Neural progenitor cell (in vitro differentiated cells): Measurements from ENCODE around the gene UGGT1. TPM values are rescaled to one million over a fixed set of nuclear protein-coding genes. Genes with fewer than 3 reads are reported as not detected.

ENCODE experiments used
- DNase-seq: peaks from one replicate; pipeline ENCODE4 v3.0.0-alpha.2; 2016; ENCODE audit warnings: low spot score
- H2AFZ ChIP-seq: fragments of 200-600 bp; sonication (generic); replicated peaks from 2 replicates; pipeline ENCODE4 v1.6.1; 2016; ENCODE audit warnings: antibody characterized with exemption
- H3F3A ChIP-seq: fragments of 200-600 bp; sonication (generic); 2 replicates; pipeline ENCODE4 v1.6.1; 2016; ENCODE audit warnings: antibody characterized with exemption, low read depth
- H3K27ac ChIP-seq: fragments of 200-600 bp; sonication (generic); 2 replicates; pipeline ENCODE4 v1.5.1; 2016; ENCODE audit warnings: mild to moderate bottlenecking
- H3K27me3 ChIP-seq: fragments of 200-600 bp; sonication (generic); 2 replicates; pipeline ENCODE4 v1.6.1; 2016; ENCODE audit warnings: mild to moderate bottlenecking, moderate library complexity
- H3K36me3 ChIP-seq: fragments of 200-600 bp; sonication (generic); 2 replicates; pipeline ENCODE4 v1.5.1; 2016
- H3K4me1 ChIP-seq: fragments of 200-600 bp; sonication (generic); 2 replicates; pipeline ENCODE4 v1.6.1; 2016; ENCODE audit warnings: mixed run types
- H3K4me2 ChIP-seq: fragments of 200-600 bp; sonication (generic); 2 replicates; pipeline ENCODE4 v1.6.1; 2016
- H3K4me3 ChIP-seq: fragments of 200-600 bp; sonication (generic); 2 replicates; pipeline ENCODE4 v1.5.1; 2016
- H3K79me2 ChIP-seq: fragments of 200-600 bp; sonication (generic); 2 replicates; pipeline ENCODE4 v1.6.1; 2016; ENCODE audit warnings: low read depth
- H3K9ac ChIP-seq: fragments of 200-600 bp; sonication (generic); 2 replicates; pipeline ENCODE4 v1.6.1; 2016
- H3K9me3 ChIP-seq: fragments of 200-600 bp; sonication (generic); 2 replicates; pipeline ENCODE4 v1.5.1; 2016; ENCODE audit warnings: low read depth
- H4K20me1 ChIP-seq: fragments of 200-600 bp; sonication (generic); 2 replicates; pipeline ENCODE4 v1.6.1; 2016; ENCODE audit warnings: low read depth
- H3K27ac Mint-ChIP-seq: 3 replicates; pipeline ENCODE4 v1.8.0; 2021; ENCODE audit warnings: mixed read lengths
- H3K27me3 Mint-ChIP-seq: 2 replicates; pipeline ENCODE4 v1.8.0; 2022; ENCODE audit warnings: low read depth, mild to moderate bottlenecking, inconsistent platforms, moderate library complexity, mixed read lengths; ENCODE audit not compliant: insufficient read depth
- H3K36me3 Mint-ChIP-seq: 3 replicates; pipeline ENCODE4 v1.8.0; 2021; ENCODE audit warnings: mixed read lengths
- H3K4me1 Mint-ChIP-seq: 3 replicates; pipeline ENCODE4 v1.8.0; 2021; ENCODE audit warnings: mixed read lengths
- H3K4me3 Mint-ChIP-seq: 3 replicates; pipeline ENCODE4 v1.8.0; 2021; ENCODE audit warnings: mild to moderate bottlenecking, moderate library complexity, mixed read lengths
- H3K9me3 Mint-ChIP-seq: 3 replicates; pipeline ENCODE4 v1.8.0; 2020; ENCODE audit warnings: mixed read lengths
- EZH2 ChIP-seq: fragments of 200-600 bp; sonication (generic); IDR thresholded peaks from 2 replicates; pipeline ENCODE4 v1.6.1; 2017; ENCODE audit warnings: antibody characterized with exemption, mild to moderate bottlenecking, moderate library complexity
- EZH2phosphoT487 ChIP-seq: fragments of 200-600 bp; sonication (generic); IDR thresholded peaks from 2 replicates; pipeline ENCODE4 v1.6.1; 2017; ENCODE audit warnings: antibody characterized with exemption
- total RNA-seq: library from RNA; depleted of rRNA; stranded (reverse); fragments of >200 nt; gene quantifications from 2 replicates; pipeline ENCODE4 v1.2.3, GENCODE V29; 2015; ENCODE audit warnings: low replicate concordance
- TF ChIP-seq, protein P1 (sequence below): fragments of 200-600 bp; sonication (generic); IDR thresholded peaks from 2 replicates; pipeline ENCODE4 v1.5.1; 2017; ENCODE audit warnings: antibody characterized with exemption, mild to moderate bottlenecking

UGGT1 gene
- total RNA-seq, 1 donor from 2014 or later, result 56.3 TPM

DNA sequence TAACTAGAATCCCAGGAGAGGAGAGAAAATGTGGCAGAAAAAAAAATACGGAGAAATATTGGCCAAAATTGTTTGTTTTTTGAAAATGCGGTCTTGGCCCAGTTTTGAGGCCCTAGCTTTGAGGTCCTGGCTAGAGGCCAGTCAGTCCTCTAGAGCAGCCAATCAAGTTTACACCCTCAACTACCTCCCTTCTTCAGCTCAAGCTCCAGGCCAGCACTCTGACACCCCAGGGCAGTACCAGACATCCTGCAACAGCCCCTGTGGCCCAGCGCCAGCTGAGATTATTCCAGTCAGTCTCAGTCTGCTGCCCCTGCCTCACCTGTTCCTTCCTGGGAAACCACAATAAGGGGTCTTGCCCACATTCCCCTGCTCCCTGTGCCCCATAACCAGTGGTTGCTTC, 107.7 kb downstream of the UGGT1 start:
- Mint-ChIP-seq H3K4me3 (no peak overlapping the region), H3K27me3 (peaks cover 2% of the 10 kb centered on the region), H3K9me3 (no peaks in the 10 kb centered on the region), H3K36me3 (peaks cover 3% of the 10 kb centered on the region), H3K4me1 (no peaks in the 10 kb centered on the region), H3K27ac (no peak overlapping the region)
- no peak overlapping the region for H3K4me3 ChIP-seq
- TF ChIP-seq EZH2 (no peak), EZH2phosphoT487 (no peak)
- TF ChIP-seq, protein P1, sequence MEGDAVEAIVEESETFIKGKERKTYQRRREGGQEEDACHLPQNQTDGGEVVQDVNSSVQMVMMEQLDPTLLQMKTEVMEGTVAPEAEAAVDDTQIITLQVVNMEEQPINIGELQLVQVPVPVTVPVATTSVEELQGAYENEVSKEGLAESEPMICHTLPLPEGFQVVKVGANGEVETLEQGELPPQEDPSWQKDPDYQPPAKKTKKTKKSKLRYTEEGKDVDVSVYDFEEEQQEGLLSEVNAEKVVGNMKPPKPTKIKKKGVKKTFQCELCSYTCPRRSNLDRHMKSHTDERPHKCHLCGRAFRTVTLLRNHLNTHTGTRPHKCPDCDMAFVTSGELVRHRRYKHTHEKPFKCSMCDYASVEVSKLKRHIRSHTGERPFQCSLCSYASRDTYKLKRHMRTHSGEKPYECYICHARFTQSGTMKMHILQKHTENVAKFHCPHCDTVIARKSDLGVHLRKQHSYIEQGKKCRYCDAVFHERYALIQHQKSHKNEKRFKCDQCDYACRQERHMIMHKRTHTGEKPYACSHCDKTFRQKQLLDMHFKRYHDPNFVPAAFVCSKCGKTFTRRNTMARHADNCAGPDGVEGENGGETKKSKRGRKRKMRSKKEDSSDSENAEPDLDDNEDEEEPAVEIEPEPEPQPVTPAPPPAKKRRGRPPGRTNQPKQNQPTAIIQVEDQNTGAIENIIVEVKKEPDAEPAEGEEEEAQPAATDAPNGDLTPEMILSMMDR, result no peak
- H3K36me3 ChIP-seq, result no peaks in the 10 kb centered on the region
- H3K4me2 ChIP-seq, result no peak overlapping the region
- no peak overlapping the region for H3K9ac ChIP-seq
- H3K79me2 ChIP-seq, result no peaks in the 10 kb centered on the region
- H2AFZ ChIP-seq, result no peak overlapping the region
- H3F3A ChIP-seq, result no peaks in the 10 kb centered on the region
- H3K27me3 ChIP-seq, result no peaks in the 10 kb centered on the region
- DNase-seq, result no peak
- no peaks in the 10 kb centered on the region for H3K9me3 ChIP-seq
- no peaks in the 10 kb centered on the region for H4K20me1 ChIP-seq
- H3K27ac ChIP-seq, result no peak overlapping the region
- H3K4me1 ChIP-seq, result no peaks in the 10 kb centered on the region

DNA sequence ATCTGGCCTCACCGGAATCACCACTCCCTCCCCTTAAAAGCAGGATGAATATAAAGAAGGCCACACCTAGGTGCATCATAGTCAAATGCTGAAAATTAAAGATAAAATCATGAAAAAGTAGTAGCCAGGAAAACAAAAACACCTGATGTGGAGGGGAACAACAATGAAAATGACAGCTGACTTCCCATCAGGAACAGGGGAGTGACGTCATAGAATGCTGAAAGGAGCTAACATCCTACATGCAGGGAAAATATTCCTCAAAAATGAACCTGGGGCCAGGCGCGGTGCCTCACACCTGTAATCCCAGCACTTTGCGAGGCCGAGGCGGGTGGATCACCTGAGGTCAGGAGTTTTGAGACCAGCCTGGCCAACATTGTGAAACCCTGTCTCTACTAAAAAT, 108.1 kb downstream of the UGGT1 start:
- Mint-ChIP-seq H3K9me3 (no peaks in the 10 kb centered on the region), H3K4me3 (no peak overlapping the region), H3K27ac (no peak overlapping the region), H3K27me3 (peaks cover 2% of the 10 kb centered on the region), H3K36me3 (peaks cover 3% of the 10 kb centered on the region), H3K4me1 (no peaks in the 10 kb centered on the region)
- no peaks in the 10 kb centered on the region for H3K9me3 ChIP-seq
- H3K4me1 ChIP-seq, result no peaks in the 10 kb centered on the region
- H4K20me1 ChIP-seq, result no peaks in the 10 kb centered on the region
- H3K9ac ChIP-seq, result no peak overlapping the region
- H2AFZ ChIP-seq, result no peak overlapping the region
- TF ChIP-seq EZH2 (no peak), EZH2phosphoT487 (no peak)
- TF ChIP-seq, protein P1, result no peak
- no peak overlapping the region for H3K4me2 ChIP-seq
- no peaks in the 10 kb centered on the region for H3K27me3 ChIP-seq
- H3K4me3 ChIP-seq, result no peak overlapping the region
- no peaks in the 10 kb centered on the region for H3F3A ChIP-seq
- no peak overlapping the region for H3K27ac ChIP-seq
- H3K79me2 ChIP-seq, result no peaks in the 10 kb centered on the region
- no peaks in the 10 kb centered on the region for H3K36me3 ChIP-seq
- DNase-seq, result no peak

DNA sequence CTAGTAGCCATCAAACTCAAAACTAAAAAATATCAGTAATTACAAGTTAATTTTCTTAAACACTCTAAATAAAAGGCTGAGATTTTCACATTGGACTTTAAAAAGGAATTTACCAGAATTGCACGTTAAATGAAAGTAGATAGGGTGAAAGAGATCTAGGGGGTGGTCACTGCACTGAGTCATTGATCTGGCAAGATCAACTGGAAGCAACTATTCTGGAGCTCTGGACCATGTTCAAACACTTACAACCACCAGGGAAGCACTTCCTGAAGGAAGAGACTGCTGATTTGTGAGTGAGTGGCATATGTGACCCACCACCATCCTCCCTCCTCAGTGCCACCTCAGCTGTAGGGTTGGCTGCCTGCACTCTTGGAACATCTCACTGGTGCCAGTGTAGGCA, 111.8 kb downstream of the UGGT1 start:
- H3K9me3 Mint-ChIP-seq, result peaks cover 14% of the 10 kb centered on the region
- Histone ChIP-seq H3K4me2 (no peak overlapping the region), H2AFZ (no peak overlapping the region), H3K4me3 (no peak overlapping the region), H3K27me3 (no peaks in the 10 kb centered on the region), H3K36me3 (no peaks in the 10 kb centered on the region), H3K4me1 (no peaks in the 10 kb centered on the region), H3K79me2 (no peaks in the 10 kb centered on the region), H3K27ac (no peak overlapping the region), H3F3A (no peaks in the 10 kb centered on the region), H4K20me1 (no peaks in the 10 kb centered on the region), H3K9me3 (peaks cover 9% of the 10 kb centered on the region), H3K9ac (no peak overlapping the region)
- DNase-seq, result no peak
- H3K4me1 Mint-ChIP-seq, result no peaks in the 10 kb centered on the region
- no peak overlapping the region for H3K27ac Mint-ChIP-seq
- H3K36me3 Mint-ChIP-seq, result no peaks in the 10 kb centered on the region
- peaks cover under 1% of the 10 kb centered on the region for H3K27me3 Mint-ChIP-seq
- TF ChIP-seq, protein P1, result no peak
- TF ChIP-seq EZH2 (no peak), EZH2phosphoT487 (no peak)
- H3K4me3 Mint-ChIP-seq, result no peak overlapping the region
